HG03196 (cell line): ENCODE data around the gene ARRB1.
"Not testable (repeated sequence)": the region's sequence is repeated elsewhere in the genome, so short reads cannot be mapped to it uniquely, and the experiment has no call there.

Experiments used
- ATAC-seq: cut with Tn5 transposase; IDR thresholded peaks from one replicate; pipeline ENCODE4 v1.9.1; 2021; ENCODE audit not compliant: unreplicated experiment

The ARRB1 gene

DNA sequence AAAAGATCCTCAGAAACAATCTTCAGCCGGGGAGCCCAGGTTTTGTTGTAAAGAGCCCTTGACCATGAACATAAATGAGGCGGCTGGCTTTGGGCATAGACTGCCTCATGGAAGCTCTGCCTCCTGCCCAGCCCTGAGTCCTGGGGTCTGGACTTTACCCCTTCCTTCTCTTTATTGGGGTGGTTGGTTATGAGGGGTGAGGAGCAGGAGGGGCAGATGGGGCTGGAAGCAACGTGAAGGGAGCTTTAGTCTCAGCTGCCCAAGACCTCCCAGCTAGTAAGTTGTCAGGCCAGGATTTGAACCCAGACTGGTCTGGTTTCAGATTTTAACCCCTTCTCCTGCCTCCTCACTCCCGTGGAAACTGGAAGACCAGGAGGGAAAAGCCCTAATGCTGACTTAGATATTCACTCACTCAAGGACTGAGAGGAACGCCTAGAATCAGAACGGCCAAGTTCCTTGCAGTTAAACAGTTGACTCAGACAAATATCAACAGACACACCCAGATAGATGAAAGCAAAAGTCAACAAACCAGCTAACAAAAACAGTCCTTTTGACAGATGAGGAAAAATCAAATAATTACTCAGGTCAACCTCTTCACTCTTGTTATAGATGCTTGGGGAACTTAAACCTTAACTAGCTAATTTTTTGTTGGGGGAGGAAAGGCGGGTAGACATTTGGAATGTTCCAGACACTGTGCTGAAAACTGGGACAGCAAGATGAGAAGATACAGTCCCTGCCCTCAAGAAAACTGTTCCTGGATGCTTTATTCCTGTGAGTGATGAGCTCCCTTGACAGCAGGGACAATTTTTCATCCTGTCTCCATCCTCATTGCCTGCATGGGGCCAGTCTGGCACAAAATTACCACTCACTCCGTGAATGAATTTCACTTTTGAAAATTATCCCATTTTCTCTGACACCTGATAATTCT lies 20.8 kb upstream of the ARRB1 start:
- no peak for ATAC-seq

GRCh38 chr11:75369560-75370255 lies 18.2 kb upstream of the ARRB1 start:
- ATAC-seq = no peak

DNA sequence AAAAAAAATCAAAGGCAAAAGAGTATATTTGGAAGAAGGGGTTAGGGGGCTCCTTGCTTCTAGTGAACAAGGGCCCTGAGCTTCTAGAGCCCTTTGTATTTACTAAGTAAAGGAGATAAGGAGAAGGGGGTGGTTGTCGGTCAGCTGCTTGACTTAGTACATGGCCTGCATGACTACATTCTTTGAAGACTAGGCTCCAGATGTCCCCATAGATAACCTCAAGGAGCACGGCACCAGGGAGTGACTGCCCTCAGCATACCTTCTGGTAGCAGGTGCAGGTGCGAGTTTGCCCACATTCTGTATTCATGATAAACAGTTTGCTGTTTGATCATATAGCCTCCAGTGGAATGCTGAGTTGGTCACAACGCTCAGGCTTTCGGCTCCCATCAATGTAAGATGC lies 15.4 kb upstream of the ARRB1 start:
- ATAC-seq = not testable (repeated sequence)

- no peak for ATAC-seq
These were observed 14.3 kb upstream of the ARRB1 start for GRCh38 chr11:75365711-75366181.

DNA sequence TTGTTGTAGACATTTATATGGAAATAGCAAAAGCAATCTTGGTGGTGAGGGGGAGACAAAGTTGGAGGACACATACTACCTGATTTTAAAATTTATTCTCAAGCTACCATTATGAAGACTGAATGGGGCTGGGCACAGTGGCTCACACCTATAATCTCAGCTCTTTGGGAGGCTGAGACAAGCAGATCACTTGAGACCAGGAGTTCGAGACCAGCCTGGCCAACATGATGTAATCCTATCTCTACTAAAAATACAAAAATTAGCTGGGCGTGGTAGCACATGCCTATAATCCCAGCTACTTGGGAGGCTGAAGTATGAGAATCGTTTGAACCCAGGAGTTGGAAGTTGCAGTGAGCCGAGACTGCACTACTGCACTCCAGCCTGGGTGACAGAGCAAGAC lies 10.8 kb upstream of the ARRB1 start:
- ATAC-seq = not testable (repeated sequence)

DNA sequence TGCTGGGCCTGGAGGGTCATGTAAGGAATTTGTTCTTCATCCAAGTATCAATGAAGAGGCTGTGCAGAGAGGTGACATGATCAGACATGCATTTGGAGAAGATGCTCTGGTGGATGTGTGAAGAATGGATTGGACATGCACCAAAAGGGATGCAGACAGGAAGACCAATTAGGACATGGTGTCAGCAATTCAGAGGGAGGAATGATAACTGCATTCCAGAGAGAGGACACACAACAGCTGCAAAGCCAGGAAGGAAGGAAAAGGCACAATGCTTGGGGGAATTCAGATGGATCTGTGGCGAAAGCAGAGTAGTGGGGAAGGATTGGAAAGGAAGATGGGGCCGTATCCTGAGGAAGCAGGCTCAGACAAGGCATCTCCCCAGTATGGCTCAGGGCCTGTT lies 5.2 kb upstream of the ARRB1 start:
- no peak for ATAC-seq

- no peak for ATAC-seq
These were observed 3.6 kb upstream of the ARRB1 start for GRCh38 chr11:75355051-75355450.

- ATAC-seq = no peak
These were observed 1.2 kb upstream of the ARRB1 start for GRCh38 chr11:75352588-75353206.

GRCh38 chr11:75351791-75352587 lies 528 bp upstream of the ARRB1 start:
- no peak for ATAC-seq

- ATAC-seq = no peak
These were observed 519 bp downstream of the ARRB1 start for GRCh38 chr11:75350743-75351540.

GRCh38 chr11:75350122-75350742 lies 1.2 kb downstream of the ARRB1 start:
- ATAC-seq = no peak

DNA sequence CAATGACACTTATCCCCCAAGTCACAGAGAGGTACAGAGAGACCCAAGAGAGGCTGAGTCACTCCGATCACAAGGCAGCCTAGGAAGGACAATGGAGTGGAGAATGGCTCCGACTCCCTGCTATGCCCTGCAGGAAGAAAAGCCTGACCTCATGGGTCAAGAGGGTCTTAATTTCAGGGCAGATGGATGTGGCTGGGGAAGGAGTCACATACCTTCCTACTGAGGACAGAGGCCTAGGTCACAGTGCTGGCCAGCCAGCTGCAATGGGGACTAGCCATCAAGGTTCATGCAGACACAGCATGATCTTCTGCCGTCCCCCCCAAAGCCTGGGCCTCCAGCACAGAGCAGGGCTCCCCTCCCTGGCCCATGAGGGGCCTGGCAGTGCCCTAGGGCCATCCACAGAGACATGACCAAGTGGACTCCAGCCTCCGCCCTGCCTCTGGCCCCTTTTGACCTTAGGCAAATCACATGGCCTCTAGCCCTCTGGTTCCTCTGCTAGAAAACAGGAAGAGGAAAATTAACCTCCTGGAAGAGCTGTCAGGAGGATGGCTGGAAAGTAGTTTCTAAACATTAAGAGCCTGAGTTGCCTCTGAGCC lies 1.8 kb downstream of the ARRB1 start:
- ATAC-seq = no peak

- ATAC-seq = no peak
These were observed 3.5 kb downstream of the ARRB1 start for GRCh38 chr11:75347781-75348566.

GRCh38 chr11:75346912-75347647 lies 4.4 kb downstream of the ARRB1 start:
- no peak for ATAC-seq

DNA sequence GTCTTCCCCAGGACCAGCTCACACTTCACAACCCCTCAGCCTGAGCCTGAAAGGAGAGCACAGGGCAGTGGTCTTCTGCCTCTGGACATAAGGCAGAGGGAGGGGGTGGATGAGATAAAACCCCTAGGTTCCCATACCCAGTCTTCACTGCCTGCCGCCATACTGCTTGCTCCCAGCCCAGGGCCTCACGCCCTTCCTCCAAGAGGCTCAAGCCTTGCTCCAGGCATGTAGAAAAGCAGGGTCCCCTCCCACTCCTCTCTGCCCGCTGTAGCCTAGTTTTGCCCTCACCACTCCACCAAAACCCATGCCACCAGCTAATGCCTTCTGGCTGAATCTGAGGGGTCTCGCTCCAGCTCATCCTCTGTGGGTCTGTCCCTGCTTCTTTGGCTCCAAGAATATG lies 5.2 kb downstream of the ARRB1 start:
- no peak for ATAC-seq

DNA sequence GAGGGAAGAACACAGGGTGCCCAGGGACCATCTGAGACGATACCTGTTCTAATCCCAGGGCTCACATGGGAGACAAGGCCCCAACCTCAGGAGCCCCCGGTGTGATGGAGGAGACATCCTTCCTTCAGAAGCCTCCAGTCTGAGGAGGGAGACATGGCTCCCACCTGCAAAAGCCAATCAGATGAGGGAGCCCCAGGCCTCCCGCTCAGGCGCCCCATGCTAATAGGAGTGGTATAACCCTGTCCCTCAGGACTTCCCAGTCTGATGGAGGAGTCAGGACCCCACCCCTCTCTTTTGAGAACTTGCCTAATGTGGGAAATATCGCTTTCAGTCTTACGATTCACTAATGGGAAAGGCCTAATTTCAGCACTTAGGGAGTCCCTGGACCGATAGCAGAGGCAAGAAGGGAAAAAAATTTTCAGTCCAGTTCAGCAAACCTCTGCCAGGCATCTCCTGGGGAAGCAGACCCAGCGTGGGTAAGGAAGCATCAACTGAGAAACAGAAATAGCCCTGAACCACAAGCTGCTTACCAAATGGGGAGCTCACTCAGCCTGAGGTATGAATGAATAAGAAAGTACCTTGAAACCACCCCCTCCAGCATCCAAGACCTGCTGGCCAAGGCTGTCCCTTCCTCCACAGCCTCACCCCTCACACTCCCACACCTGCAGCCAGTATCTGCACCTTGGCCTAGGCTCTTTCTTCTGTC lies 5.9 kb downstream of the ARRB1 start:
- no peak for ATAC-seq
